ENCODE data around the gene BBS1. TPM values are rescaled to one million over a fixed set of nuclear protein-coding genes. Genes with fewer than 3 reads are reported as not detected.

The BBS1 gene
- 6.1 to 10.0 TPM (median 9.4 TPM) in 5 replicates for total RNA-seq (2022; extraction: Qiagen RNA extraction)

GRCh38 chr11:66510271-66510989, at the start of gene BBS1:
TSS of gene BBS1 (plus strand) at chr11:66510635. CDS start at chr11:66510660, 25 bp downstream.

GRCh38 chr11:66466225-66467033, 44.0 kb upstream of the BBS1 start, which contains the start of gene PELI3:
TSS of gene PELI3 (plus strand) at chr11:66466905. CDS start at chr11:66468129, 1,224 bp downstream.

GRCh38 chr11:66480117-66480938, 30.1 kb upstream of the BBS1 start, which contains the start of gene DPP3:
TSS of gene DPP3 (plus strand) at chr11:66480434. CDS start at chr11:66482201, 1,767 bp downstream.

GRCh38 chr11:66545701-66546367, 35.4 kb downstream of the BBS1 start, which contains the start of gene ZDHHC24:
TSS of gene ZDHHC24 (minus strand) at chr11:66546048. CDS start at chr11:66546003, 45 bp downstream.

GRCh38 chr11:66546368-66546965, 36.0 kb downstream of the BBS1 start, which contains the start of gene ACTN3:
TSS of gene ACTN3 (plus strand) at chr11:66546903. CDS start at chr11:66546938, 35 bp downstream.

GRCh38 chr11:66568124-66568916, 57.9 kb downstream of the BBS1 start, which contains the start of gene CTSF:
TSS of gene CTSF (minus strand) at chr11:66568606. CDS start at chr11:66568486, 120 bp downstream.

Other genes with a start within 250 kb of the BBS1 start
- gene RAB1B, start 242.0 kb upstream of the BBS1 start, total RNA-seq (2022; extraction: Qiagen RNA extraction), result 120 to 159 TPM (median 153 TPM) in 5 replicates
- gene CNIH2, start 232.5 kb upstream of the BBS1 start, total RNA-seq (2022; extraction: Qiagen RNA extraction), result 1.3 to 2.9 TPM (median 2.5 TPM) in 5 replicates
- 90.1 to 113 TPM (median 106 TPM) in 5 replicates for gene YIF1A, start 221.5 kb upstream of the BBS1 start, total RNA-seq (2022; extraction: Qiagen RNA extraction)
- gene TMEM151A, start 218.7 kb upstream of the BBS1 start, total RNA-seq (2022; extraction: Qiagen RNA extraction), result 2.0 to 3.8 TPM (median 3.5 TPM) in 5 replicates
- gene CD248, start 193.6 kb upstream of the BBS1 start, total RNA-seq (2022; extraction: Qiagen RNA extraction), result not detected in 5 replicates
- 20.7 to 33.8 TPM (median 31.2 TPM) in 5 replicates for gene RIN1, start 174.2 kb upstream of the BBS1 start, total RNA-seq (2022; extraction: Qiagen RNA extraction)
- gene BRMS1, start 165.5 kb upstream of the BBS1 start, total RNA-seq (2022; extraction: Qiagen RNA extraction), result 76.8 to 96.5 TPM (median 84.8 TPM) in 5 replicates
- 13.4 to 15.6 TPM (median 14.6 TPM) in 5 replicates for gene B4GAT1, start 163.0 kb upstream of the BBS1 start, total RNA-seq (2022; extraction: Qiagen RNA extraction)
- 6.1 to 9.8 TPM (median 9.1 TPM) in 5 replicates for gene SLC29A2, start 138.9 kb upstream of the BBS1 start, total RNA-seq (2022; extraction: Qiagen RNA extraction)
- gene NPAS4, start 89.6 kb upstream of the BBS1 start, total RNA-seq (2022; extraction: Qiagen RNA extraction), result 0.03 TPM in 1 of 5 replicates, not detected in the others
- gene MRPL11, start 71.8 kb upstream of the BBS1 start, total RNA-seq (2022; extraction: Qiagen RNA extraction), result 96.3 to 115 TPM (median 107 TPM) in 5 replicates
- 3.4 to 5.2 TPM (median 4.5 TPM) in 5 replicates for gene PELI3, start 43.7 kb upstream of the BBS1 start, total RNA-seq (2022; extraction: Qiagen RNA extraction)
- 48.9 to 58.4 TPM (median 56.0 TPM) in 5 replicates for gene DPP3, start 30.2 kb upstream of the BBS1 start, total RNA-seq (2022; extraction: Qiagen RNA extraction)
- gene ZDHHC24, start 35.4 kb downstream of the BBS1 start, total RNA-seq (2022; extraction: Qiagen RNA extraction), result 7.1 to 14.1 TPM (median 13.2 TPM) in 5 replicates
- 0.04 to 0.06 TPM (median 0.04 TPM) in 4 of 5 replicates, not detected in the other for gene ACTN3, start 36.3 kb downstream of the BBS1 start, total RNA-seq (2022; extraction: Qiagen RNA extraction)
- gene CTSF, start 58.0 kb downstream of the BBS1 start, total RNA-seq (2022; extraction: Qiagen RNA extraction), result 28.4 to 36.1 TPM (median 31.4 TPM) in 5 replicates
- 0.39 to 0.75 TPM (median 0.55 TPM) in 5 replicates for gene CCDC87, start 82.4 kb downstream of the BBS1 start, total RNA-seq (2022; extraction: Qiagen RNA extraction)
- 24.4 to 32.1 TPM (median 27.6 TPM) in 5 replicates for gene CCS, start 82.5 kb downstream of the BBS1 start, total RNA-seq (2022; extraction: Qiagen RNA extraction)
- 59.6 to 80.2 TPM (median 65.6 TPM) in 5 replicates for gene RBM14, start 106.0 kb downstream of the BBS1 start, total RNA-seq (2022; extraction: Qiagen RNA extraction)
- gene RBM4, start 128.1 kb downstream of the BBS1 start, total RNA-seq (2022; extraction: Qiagen RNA extraction), result 130 to 150 TPM (median 140 TPM) in 5 replicates
- gene RBM4B, start 167.3 kb downstream of the BBS1 start, total RNA-seq (2022; extraction: Qiagen RNA extraction), result 16.0 to 22.0 TPM (median 18.6 TPM) in 5 replicates
- 6.7 to 10.6 TPM (median 9.9 TPM) in 5 replicates for gene SPTBN2, start 218.6 kb downstream of the BBS1 start, total RNA-seq (2022; extraction: Qiagen RNA extraction)